ENCODE measurements around the gene AMFR.
"Not testable (repeated sequence)": the region's sequence is repeated elsewhere in the genome, so short reads cannot be mapped to it uniquely, and the experiment has no call there.

The AMFR gene

DNA sequence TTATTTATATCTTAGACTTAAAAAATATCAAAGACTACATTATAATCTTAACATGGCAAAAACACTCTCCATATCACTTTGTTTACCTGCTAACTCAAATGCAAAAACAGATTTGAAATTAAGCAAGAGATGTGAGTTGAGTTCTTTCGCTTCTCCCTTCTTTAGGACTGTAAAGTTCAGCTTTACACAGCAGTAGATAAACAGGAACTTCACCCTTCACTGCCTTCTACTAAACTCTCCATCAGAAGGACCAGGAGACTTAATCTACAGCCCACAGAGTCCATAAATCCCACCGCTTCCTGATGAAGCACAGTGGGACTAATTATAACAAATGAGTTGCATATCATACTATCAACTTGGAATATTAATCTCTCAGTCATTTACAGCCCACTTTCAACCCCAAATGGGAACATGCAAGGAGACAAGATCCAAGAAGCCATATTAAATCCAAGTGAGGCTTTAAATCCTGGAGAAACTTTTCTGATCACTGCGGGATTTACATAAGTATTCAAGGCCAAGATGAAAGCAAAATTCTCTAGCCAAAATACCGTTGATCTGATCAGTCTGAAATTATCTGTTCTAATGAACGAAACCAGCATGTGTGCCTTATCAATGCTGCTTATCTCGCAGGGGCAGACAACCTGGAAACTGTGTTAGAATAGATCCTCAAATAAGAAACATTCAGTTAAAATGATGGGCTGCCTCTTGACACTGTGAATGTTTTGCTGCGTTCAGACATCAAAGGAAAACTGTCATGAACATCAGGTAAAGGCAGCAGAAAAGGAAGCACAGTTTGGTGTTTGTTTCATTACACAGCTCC, 1.6 kb downstream of the AMFR start:
- DNase-seq, result no peak

DNA sequence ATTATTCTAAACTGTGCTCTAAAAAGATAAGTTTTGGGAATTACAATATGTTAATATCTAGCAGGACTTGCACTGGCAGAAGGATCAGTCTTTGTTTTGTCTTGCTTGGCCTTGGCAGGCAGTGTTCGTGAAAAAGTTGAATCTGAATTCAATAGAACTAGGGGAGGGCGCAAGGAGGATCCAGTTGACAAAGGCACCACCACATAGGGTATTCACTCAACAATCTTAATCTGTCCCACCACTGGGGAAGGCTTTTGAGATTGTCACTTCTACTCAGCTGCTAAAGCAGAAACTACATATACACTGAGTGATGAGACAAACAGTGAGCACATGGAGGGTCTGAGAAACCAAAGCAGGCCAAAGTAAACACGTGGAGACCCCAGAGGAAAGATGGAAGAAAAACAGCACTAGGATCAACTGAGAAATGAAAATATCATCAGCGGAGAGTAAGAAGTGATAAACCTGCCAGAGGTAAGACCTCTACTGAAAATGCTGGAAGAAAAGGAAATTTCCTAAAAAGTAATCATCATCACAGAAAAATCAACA, 2.4 kb downstream of the AMFR start:
- DNase-seq, result no peak

DNA sequence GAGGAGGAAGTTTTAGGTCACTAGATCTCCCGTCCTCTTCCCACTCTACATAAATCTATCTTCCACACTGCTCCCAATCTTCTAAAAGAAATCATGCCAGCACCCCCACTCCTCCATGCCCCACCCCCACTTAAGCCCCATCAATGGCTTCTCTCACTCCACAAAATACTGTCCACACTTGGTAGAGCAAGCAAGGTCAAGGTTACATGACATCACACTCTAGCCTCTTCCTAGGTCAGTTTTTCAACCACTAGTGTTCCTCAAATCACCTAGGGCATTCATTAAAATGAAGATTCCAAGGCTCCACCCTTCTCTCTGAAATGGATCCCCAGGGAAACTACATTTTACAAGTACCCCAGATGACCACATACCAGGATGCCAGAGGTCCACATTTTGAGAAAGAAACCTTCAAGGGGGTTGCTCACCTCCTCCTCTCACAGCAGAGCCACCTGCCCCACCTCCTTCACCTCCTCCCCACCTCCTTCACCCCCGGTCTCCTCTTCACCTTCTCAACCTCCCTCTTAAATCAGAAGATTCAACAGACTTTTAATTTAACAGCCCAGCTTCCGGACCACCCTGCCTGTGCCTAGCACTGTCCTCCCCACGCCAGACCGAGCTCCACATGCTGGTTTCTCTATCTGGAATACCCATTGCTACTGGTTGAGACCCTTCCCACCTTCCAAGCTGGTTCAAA, 3.2 kb downstream of the AMFR start:
- DNase-seq, result no peak

DNA sequence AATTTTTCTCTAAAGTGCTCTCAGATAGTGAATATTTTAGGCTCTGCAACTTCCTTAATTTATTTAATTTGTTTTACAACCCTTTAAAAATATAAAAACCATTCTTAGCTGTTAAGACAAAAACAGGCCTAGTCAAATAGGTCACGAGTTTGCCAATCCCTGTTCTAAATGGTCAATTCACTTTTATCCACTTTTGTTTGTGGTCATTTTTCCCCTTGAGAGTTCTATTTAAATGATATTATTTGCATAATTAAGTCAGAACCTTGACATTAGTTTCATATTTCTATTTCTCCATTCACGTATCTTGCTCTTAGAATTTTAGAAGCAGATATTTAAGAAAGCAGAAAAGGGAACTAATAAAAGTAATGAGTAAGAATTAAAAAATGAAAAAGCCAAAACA, 4.0 kb downstream of the AMFR start:
- no peak for DNase-seq

DNA sequence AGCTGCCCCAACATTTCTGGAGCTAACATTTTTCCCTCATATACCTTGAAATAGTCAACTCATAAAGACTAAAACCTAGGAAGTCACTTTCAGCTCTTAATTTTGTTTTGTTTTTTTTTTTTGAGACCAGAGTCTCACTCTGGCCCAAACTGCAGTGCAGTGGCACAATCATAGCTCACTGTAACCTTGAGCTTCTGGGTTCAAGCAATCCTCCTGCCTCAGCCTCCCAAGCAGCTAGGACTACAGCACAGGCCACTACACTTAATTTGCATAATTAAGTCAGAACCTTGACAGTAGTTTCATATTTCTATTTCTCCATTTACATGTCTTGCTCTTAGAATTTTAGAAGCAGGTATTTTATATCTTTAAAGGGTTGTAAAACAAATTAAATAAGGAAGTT, 4.7 kb downstream of the AMFR start:
- no peak for DNase-seq

DNA sequence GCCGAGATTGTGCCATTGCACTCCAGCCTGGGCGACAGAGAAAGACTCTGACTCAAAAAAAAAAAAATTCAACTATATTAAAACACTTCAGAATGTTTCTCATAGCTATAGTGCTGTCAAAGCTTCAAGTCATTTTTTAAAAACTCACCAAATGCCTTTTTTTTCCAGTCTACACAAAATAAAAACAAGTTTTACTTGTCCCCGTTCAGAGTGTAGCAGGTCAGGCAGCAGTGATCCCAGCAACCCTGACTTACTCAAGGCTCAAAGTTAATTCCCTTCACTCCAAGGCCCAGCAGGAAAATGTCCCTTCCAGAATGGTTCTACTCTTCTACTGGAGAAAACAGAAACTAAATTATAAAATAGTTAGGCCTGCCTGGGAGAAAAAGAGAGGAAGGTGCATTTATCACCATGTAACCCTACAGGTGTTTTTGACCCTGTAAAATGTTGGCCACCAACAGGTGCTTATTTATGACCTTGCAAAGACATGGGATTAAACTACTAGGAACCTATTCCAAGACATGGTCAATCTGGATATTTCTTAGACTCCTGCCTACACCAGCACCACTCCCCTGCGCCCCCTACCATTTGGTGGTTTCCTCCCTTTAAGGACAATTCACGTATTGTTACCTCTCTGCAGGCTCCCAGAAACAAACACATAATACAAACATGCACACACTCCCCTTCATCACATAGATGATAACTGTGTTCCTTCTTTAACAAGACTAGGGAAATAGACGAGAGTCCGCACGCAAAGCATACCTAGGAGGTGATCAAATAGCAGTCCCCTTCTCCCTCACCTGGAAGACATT, 5.4 kb downstream of the AMFR start:
- DNase-seq, result no peak

DNA sequence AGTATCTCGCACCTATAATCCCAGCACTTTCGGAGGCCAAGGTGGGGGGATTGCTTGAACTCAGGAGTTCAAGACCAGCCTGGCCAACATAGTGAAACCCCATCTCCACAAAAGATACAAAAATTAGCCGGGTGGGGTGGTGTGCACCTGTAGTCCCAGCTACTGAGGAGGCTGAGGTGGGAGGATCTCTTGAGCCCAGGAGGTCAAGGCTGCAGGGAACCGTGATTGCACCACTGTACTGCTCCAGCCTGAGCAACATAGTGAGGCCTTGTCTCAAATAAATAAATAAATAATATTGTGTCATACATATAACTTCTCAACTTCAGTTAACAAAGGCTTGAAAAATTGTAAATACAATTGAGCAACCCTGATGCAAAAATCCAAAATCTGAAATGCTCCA, 8.2 kb downstream of the AMFR start:
- DNase-seq, result no peak

DNA sequence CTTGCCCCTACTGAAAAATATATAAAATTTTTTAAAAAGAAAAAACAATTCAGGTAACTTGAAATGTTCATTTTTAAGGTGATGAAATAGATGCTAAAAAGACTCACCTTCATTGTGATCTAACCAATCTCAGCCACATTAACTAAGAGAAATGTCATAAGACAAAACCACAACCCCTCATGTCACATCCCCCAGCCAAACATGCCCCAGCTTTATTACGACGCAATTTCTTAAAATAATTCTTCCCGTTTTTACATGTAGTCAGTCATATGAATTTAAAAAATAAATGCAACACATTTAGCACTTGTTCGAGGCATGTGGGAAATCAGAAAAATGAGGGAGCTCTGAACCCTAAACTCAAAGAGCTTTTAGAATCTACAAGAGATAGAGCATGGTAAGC, 9.5 kb downstream of the AMFR start:
- no peak for DNase-seq

DNA sequence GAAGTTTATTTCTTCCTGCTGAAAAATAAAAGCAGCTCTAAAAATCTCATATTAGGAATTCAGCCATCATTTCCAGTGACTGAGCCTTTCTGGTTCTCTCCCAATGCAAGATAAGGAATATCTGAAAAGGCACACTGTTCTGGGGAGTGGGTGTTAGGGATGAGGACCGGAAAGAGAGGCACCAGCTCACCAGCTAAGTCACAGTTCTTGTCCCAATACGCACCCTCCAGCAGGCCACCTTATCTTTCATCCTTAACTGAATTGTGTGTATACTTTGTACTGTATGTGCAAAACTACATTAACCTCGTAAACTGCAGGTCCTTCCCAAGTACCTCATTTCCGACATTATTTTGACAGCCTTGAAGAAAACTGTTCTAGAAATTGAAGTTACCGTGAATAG, 11.0 kb downstream of the AMFR start:
- DNase-seq, result no peak

DNA sequence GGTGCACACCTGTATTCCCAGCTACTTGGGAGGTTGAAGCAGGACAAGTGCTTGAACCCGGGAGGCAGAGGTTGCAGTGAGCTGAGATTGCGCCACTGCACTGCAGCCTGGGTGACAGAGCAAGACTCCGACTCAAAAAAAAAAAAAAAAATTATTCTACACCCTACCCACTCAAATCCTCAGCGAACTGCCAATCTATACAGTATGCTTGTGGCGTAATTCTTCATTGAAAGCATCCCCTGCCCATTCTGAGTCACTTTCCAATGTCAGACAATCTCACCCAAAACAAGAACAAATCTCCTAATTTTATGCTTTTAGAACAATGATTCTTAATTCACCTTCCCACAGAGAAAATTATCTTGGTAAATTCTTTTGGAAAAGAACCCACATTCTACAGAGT, 12.0 kb downstream of the AMFR start:
- DNase-seq, result no peak

DNA sequence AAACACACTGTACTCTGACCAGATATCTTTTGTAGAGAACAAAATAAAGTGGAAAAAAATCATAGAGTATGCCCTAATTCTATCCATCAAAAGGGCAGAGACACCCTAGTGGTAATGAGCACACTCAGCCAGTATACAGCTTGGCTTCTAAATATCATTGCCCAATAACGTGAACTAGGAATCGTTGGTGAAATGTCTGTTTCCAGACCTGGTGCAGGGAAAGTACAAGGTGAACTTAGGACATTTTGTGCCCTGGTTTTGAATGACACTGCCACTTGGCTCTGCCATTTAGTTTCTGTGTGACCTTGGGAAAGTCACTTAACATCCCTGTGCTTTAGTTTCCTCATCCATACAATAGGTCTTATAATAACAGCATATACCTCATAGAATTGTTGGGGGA, 13.7 kb downstream of the AMFR start:
- no peak for DNase-seq

DNA sequence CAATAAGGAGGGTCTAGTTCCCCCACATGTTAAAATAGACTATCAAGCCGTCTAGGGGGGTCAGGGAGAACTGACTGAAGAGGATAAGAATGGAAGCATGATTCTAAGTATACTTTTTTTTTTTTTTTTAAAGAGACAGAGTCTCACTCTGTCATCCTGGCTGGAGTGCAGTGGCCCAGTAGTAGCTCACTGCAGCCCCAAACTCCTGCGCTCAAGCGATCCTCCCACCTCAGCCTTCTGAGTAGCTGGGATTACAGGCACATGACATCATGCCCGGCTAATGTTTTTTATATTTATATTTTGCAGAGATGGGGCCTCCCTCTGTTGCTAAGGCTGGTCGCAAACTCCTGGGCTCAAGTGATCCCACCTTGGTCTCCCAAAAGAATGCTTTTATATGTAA, 14.2 kb downstream of the AMFR start:
- DNase-seq, result no peak

DNA sequence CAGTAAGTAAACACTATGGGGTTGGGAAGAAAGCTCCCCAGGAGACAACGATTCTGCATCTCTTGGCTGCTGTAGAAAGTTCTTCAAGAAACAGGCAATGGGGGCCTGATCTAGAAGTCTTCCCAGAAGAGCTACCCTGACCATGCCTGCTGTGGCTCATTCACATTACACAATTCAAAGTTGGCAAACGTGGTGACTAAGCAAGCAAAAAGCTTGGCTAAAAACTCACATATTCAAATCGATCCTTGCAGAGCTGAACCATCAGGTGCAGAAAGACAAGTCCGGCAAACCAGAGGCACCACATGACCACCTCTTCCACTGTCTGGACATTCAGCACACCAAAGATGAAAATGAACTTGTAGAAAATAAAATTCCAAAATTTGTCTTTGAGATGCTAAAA, 16.1 kb downstream of the AMFR start:
- peak; percentile 8 for DNase-seq

DNA sequence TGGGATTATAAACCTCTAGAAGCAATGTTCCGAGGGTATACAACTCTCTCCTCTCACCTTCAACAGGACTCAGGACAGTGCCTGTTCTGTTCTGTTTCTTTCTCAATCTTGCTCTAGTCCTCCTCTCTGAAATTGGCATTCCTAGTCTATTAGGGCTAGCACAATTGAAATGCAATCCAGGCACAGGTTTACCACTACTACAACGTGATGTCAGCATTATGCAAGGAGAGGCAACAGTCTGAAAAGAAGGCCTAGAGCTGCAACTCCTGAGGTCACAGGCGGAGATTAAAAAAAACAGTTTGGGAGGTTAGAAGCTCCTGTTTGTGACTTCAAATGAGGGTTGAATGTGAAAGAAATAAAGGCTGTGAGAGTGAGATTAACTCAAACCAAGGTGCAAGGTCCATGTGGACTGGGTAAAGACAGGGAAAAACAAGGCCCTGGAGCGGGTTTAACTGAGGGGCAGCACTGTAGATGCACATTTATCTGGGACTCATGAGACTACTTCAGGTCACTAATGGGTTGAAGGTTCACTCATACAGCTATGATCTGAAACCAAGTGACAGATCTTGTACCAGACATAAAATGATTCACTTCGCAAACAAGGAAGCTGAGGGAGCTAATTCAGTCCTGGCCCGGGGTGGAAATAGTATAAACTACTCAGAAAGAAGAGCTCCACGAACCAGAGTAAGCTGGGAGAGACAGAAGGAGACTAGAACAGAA, 16.8 kb downstream of the AMFR start:
- DNase-seq, result no peak

DNA sequence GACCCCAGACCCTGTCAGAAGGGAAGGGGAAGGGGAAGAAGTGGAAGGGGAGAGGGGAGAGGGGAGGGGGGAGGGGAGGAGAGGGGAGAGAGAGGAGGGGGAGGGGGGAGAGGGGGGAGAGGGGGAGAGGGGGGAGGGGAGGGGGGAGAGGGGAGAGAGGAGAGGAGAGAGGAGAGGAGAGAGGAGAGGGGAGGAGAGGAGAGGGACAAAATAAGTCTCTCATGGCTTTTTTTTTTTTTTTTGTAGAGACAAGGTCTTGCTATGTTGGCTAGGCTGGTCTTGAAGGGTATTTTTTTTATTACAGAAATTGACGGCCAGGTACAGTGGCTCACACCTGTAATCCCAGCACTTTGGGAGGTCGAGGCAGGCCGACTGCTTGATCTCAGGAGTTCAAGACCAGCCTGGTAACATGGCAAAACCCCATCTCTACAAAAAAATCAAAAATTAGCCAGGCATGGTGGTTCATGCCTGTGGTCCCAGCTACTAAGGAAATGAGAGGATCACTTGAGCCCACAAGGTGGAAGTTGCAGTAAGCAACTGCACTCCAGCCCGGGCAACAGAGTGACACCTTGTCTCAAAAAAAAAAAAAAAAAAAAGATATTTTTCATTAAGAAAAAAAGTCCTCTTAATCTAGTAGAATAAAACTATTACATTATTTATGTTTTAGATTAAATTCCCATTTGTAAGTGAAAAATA, 19.2 kb downstream of the AMFR start:
- no peak for DNase-seq

DNA sequence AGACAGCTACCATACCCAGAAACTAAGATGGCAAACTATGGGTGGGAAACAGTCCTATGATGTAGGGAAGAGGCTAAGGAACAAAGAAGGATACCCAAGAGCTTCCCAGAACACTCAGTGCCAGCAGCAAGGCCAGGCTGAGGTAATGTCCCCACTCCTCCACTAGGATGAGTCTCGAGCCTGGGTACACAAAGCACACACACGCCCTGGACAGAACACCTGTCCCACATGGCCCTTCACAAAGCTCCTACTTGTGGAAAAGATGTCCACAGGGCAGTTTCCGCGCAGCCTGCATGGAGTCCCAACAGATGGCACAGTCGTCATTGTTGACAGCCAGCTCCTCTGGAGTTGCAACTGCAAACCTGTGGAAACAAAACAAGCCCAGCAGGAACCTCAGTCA, 23.9 kb downstream of the AMFR start:
- no peak for DNase-seq

DNA sequence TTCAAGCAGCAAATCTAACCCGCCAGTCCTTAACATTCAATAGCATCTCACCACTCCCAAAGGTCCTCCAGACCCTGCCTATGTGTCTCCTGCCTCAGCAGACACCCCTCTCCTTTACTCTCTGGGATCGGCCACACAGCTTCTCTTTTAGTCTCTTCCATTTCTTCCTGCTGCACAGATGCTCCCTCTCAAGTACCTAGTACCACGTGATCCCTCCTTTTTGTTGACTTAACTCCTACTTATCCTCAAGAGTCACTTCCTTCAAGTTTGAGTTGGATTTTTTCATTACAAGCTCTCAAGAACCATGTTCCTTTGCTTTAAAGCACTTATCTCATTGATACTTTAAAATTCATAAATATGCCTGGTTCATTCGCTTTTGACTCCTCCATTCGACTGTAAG, 24.9 kb downstream of the AMFR start:
- DNase-seq, result no peak

DNA sequence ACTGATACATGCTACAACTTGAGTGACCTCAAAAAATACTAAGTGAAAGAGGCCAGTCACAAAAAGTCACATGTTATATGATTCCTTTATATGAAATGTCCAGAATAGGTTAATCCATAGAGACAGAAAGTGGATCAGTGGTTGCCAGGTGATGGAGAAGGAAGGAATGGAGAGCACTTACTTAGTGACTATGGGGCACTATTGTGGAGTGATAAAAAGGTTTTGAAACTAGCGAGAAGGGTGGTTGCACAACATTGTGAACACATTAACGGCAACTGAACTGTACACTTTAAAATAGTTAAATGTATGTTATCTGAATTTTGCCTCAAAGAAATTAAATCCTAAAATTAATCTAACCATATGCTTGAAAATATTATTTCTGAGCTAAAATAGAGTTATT, 25.9 kb downstream of the AMFR start:
- DNase-seq, result no peak

DNA sequence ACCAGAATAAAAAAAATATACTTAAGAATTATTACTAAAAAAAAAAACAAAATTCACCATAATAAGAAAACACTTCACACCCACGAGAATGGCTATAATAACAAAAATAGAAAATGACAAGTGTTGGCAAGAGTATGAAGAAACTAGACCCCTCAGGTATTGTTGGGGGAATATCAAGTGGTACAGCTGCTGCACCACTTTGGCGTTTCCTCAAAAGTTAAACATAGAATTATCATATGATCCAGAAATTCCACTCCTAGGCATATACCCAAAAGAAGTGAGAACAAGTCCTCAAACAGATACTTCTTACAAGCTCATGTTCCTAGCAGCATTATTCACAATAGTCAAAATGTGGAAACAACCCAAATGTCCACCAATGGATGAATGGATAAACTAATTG, 26.3 kb downstream of the AMFR start:
- DNase-seq, result no peak

DNA sequence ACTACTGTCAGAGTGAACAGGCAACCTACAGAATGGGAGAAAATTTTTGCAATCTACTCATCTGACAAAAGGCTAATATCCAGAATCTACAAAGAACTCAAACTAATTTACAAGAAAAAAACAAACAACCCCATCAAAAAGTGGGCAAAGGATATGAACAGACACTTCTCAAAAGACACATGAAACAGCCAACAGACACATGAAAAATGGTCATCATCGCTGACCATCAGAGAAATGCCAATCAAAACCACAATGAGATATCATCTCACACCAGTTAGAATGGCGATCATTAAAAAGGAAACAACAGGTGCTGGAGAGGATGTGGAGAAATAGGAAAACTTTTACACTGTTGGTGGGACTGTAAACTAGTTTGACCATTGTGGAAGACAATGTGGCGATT, 28.6 kb downstream of the AMFR start:
- DNase-seq, result not testable (repeated sequence)

DNA sequence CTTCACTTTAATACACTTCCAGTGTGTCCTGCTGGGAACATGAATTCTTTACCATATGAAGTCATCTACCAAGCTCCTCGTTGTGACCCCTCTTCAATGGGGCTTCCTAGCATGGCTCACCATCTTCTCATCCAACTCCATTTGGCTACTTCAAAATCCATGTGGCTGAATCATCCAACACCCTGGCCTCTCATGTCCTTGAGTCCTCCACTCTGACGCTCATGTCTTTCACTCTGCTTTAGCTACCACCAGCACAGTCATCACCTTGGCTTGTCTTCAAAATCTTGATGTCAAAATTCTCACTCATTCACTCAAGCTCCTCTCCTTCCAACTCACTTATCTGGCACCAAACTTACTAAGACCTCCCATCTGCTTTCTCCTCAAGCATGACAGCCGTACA, 35.8 kb downstream of the AMFR start:
- DNase-seq, result peak; percentile 100

DNA sequence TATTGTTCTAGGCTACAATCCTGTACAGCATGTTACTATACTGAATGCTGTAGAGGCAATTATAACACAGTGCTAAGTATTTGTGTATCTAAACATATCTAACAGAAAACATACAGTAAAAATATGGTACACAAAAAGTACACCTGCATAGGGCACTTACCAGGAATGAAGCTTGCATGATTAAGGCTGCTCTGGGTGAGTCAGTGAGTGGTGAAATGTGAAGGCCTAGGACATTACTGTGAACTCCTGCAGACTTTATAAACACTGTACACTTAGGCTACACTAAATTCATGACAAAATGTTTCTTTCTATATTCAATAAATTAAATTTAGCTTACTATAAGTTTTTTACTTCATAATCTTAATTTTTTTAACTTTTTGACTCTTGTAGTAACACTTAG, 37.1 kb downstream of the AMFR start:
- peak; percentile 60 for DNase-seq

Data from fibroblast of skin of right biceps (primary cell).